HUDEP-2 (cell line): ENCODE measurements around the gene RBM4.

Experiments used
- DNase-seq, 76 experiments: peaks; one replicate each; lab custom pipeline; 2025; ENCODE audit not compliant: unreplicated experiment in 76 of 76; lab: John Stamatoyannopoulos, UW

Gene RBM4

GRCh38 chr11:66687831-66688281 is 49.4 kb downstream of the RBM4 start:
- no peak for DNase-seq

DNA sequence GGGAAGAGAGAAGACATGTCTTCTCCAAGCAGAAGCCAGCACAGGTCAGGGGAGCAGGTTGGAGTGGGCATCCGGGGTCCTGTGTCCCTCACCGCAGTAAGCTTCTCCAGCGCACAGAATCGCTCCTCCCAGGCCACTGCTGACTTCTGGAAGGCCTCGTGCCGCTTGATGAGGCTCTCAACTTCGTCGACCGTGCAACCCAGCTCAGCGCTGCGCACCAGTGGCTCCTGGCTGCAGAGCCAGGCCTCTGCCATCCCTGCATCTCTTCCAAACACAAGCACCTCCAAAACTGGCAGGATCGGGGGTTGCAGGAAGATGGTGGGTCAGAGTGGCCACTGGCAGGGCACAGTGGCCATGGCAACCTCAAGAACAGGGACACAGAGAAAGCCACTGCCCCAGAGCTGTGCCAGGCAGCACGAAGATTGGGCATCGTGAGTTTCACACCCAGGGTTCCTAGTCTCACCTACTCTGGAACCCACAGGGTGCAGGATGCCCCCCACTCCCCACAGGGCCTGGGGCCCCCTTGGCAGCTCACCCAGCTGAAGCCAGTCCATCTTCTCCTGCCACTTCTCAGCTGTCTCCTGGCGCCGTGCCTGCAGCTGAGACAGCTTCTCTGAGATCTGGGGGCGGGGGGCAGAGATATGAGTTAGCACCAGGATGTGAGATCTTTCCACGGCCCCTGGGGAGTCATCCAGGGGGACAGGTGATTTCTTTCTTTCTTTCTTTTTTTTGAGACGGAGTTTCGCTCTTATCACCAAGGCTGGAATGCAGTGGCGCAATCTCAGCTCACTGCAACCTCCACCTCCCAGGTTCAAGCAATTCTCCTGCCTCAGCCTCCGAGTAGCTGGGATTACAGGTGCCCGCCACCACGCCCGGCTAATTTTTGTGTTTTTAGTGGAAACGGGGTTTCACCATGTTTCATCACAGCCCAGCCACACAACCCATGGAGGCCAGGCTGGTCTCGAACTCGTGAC is 50.3 kb downstream of the RBM4 start:
- DNase-seq, result no peak

DNA sequence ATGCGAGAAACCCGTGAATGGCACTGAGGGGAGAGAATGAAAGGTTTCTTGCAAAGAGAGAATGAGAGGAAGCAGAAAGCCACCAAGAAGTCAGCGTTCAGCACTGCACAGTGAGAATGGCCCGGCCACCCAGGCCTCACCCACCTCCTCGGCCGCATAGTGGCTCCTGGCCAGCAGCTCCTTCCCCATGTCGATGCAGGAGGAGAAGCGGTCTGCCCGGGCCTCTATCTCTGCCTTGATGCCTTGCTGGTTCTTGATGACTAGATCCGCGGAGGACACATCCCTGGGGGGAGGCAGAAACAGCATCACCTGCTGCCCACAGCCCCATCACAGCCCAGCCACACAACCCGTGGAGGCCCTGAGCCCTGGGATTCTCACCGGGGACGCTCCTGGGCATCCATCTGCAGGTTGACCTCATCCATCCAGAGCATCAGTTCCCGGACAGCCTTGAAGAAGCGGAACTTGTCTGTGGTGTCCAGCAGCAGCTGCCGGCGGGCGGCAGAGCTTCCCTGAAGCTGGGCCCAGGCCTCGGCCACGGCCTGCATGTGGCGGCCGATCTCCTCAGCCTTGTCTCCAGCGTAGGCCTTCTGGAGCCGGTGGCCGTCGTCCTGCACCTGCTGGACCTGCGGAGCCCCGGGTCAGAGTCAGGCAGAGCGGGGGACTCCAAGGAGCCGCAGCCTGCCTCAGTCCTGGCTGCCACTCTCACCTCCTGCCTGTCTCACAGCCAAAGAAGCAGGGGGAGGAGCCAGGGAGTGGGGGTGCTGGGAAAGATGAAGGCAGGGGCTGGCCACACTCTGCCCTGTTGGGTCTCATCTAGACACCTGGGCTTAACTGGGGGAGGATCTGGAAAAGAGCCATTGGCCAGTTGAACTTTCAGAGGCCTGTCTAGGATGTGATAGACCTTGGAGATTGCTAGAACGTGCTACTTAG is 51.4 kb downstream of the RBM4 start:
- DNase-seq, result no peak

- DNase-seq, result no peak
These were observed 52.9 kb downstream of the RBM4 start for GRCh38 chr11:66691311-66691980.

DNA sequence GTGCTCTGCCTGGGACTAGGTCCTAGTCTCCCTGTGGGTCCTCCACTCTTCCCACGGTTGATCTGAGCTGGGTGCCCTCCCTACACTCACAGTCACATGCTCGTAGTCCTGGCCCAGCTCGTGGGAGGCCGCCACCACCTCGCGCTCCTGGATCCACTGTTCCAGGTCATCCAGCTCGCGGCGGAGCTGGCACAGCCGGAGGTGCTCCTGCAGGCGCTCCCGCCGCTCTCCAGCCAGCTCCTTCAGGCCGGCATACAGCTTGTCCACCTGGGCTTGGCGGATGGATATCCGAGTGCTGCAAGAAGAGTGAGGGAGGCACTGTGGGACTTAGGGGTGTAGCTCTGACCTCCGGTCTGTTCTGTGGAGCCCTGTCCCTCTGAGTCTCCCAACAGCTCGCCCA is 53.9 kb downstream of the RBM4 start:
- no peak for DNase-seq

- DNase-seq, result no peak
These were observed 54.4 kb downstream of the RBM4 start for GRCh38 chr11:66692871-66693331.

DNA sequence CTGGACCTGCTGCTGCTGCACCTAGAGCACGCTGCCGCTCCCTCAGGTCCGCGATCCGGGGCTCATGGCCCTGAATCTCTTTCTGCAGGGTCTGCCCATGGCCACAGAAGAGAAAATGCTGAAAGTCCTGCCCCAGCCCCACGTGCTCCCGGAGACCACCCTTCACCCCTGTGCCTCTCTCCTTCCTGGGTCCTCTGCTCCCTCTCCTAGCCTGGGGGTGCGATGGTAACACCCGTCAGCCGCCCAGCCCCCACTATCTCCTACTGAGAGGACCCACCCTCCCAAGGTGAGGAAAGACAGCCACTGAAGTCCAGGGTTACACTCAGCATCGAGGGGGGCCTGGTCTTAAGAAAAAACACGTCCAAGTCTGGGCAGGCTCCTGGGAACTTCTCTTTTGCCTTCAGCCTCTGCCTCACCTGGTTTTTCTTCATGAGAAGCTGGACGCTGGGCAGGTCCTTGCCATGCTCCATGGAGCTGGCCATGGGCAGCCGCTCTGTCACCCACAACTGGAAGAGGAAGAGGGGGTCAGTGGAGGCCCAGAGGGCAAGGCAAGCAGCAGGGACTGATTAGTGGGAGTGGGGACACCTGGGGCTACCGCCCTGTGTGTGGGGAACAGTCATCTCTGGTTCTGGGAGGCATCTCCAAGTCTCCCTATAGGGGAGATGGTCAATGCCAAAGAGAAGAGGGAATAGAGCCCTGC is 55.0 kb downstream of the RBM4 start:
- no peak for DNase-seq

DNA sequence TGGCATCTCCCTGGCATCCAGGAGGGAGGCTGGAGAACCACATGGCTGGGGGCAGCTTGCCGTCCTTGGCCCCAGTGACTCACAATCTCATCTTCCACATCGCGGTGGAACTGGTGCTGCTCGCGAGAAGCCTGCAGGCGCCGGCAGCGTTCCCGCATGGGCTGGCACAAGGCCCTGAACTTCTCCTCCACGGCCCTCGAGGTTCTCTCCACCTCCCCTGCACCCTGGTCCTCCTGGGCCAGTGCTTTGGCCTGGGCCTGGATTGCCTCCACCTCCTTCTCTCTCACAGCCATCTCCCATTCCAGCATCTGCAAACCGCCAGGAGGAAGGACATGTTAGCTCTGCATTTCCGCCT is 55.5 kb downstream of the RBM4 start:
- DNase-seq, result no peak

DNA sequence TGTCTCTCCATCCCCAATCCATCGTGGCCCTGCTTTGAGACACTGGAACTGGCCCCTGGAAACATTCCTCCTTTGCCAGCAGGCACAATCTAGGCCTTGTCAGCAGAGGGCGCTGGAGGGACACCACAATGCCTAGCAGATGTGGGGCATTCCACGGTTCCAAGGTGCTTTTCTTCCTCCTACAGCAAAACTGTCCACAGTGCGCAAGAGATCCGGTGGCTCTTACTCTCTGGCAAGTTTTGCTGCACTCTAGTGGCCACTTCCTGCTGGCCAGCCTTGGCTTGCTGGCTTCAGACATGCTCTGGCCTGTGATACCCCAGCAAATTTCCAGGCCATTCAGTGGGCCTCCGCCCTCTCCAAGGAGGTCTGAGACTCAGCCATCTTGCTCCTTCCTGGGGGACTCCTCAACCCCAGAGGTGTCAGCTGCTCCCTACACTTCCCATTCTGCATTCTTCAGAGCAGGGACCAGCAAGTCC is 56.3 kb downstream of the RBM4 start:
- DNase-seq, result peak in 74 of 76 experiments; percentile 19 to 89 (median 71)
